HepG2 (cell line): ENCODE data around the gene TSTD1. TPM values are rescaled to one million over a fixed set of nuclear protein-coding genes. Genes with fewer than 3 reads are reported as not detected.

Experiments
- FOXA3 ChIP-seq: IDR thresholded peaks from 2 replicates; pipeline ENCODE4 v1.6.1; 2016; ENCODE audit warnings: missing genetic modification reagents, missing compliant biosample characterization
- HNF4A ChIP-seq: sonication (generic); formaldehyde crosslinking; IDR thresholded peaks from 2 replicates; pipeline ENCODE4 v1.4.0; 2020; ENCODE audit warnings: missing genetic modification reagents
- HNRNPUL1 ChIP-seq: fragments of 200-400 bp; formaldehyde crosslinking; IDR thresholded peaks from 2 replicates; pipeline ENCODE4 v1.6.1; 2017; ENCODE audit warnings: low read depth, mild to moderate bottlenecking, low read length, moderate library complexity
- IRF9 ChIP-seq: sonication (generic); formaldehyde crosslinking; IDR thresholded peaks from 2 replicates; pipeline ENCODE4 v1.8.0; 2022; ENCODE audit warnings: missing genetic modification reagents, mild to moderate bottlenecking, borderline replicate concordance
- MXD3 ChIP-seq: IDR thresholded peaks from 2 replicates; pipeline ENCODE4 v1.6.1; 2016; ENCODE audit warnings: mild to moderate bottlenecking, missing biosample characterization, missing genetic modification reagents
- NFAT5 ChIP-seq: sonication (generic); formaldehyde crosslinking; IDR thresholded peaks from 2 replicates; pipeline ENCODE4 v1.4.0; 2020; ENCODE audit warnings: missing genetic modification reagents
- PREB ChIP-seq: sonication (generic); formaldehyde crosslinking; IDR thresholded peaks from 2 replicates; pipeline ENCODE4 v1.4.0; 2020; ENCODE audit warnings: missing genetic modification reagents
- REST ChIP-seq, 2 experiments: IDR thresholded peaks; 2 replicates each; pipeline ENCODE4 v1.6.1; 2011 to 2012; ENCODE audit warnings: low read length in 2 of 2, borderline replicate concordance in 1 of 2, low read depth in 1 of 2, mild to moderate bottlenecking in 1 of 2, moderate library complexity in 1 of 2
- STAT5B ChIP-seq: sonication (generic); formaldehyde crosslinking; IDR thresholded peaks from 2 replicates; pipeline ENCODE4 v1.4.0; 2020; ENCODE audit warnings: missing genetic modification reagents
- ZNF256 ChIP-seq: sonication (generic); formaldehyde crosslinking; conservative IDR thresholded peaks from 2 replicates; pipeline ENCODE4 v1.4.0; 2020; ENCODE audit warnings: missing genetic modification reagents
- ZSCAN29 ChIP-seq: sonication (generic); formaldehyde crosslinking; conservative IDR thresholded peaks from 2 replicates; pipeline ENCODE4 v1.4.0; 2020; ENCODE audit warnings: mild to moderate bottlenecking, missing genetic modification reagents
- polyA plus RNA-seq, 8 experiments: library from polyadenylated mRNA; depleted of rRNA in 3 of 8; stranded (reverse) in 7 of 8; unstranded in 1 of 8; fragments of >200 nt; fragmentation: Illumina TruSeq in 4 of 8; extraction: Trizol in 4 of 8; gene quantifications; 2 replicates each; pipeline versions ENCODE4 v1.2.1 to v1.2.3, GENCODE V29; 2011 to 2016; ENCODE audit warnings: low read depth in 4 of 8, missing spikeins in 1 of 8, mixed read lengths in 1 of 8; ENCODE audit not compliant: insufficient read depth in 1 of 8
- total RNA-seq, 5 experiments: library from RNA; depleted of rRNA; stranded (reverse); fragments of >200 nt; fragmentation: Illumina TruSeq; extraction: Trizol; gene quantifications; 2 replicates each; pipeline ENCODE4 v1.2.3, GENCODE V29; 2016; ENCODE audit warnings: low read depth in 1 of 5

The TSTD1 gene
- total and polyA plus RNA-seq, 2 of the 13 experiments (the other 11 are each of a cell fraction or from before 2014, with no cell fraction given) = 0.15 to 0.31 TPM

- TF ChIP-seq PREB (CRISPR knock-in tag) (no peak), REST (IDR thresholded peaks at IDR 0.05; ENCODE audit: borderline replicate concordance in 1 of 2, low read depth in 1 of 2, low read length in 2 of 2) (no peak), STAT5B (no peak), IRF9 (CRISPR knock-in tag) (no peak), MXD3 (CRISPR knock-in tag) (0 out of 2 replicates have a peak, but pooled peaks have one; percentile 4), ZNF256 (CRISPR knock-in tag) (no peak), HNF4A (CRISPR knock-in tag) (no peak), HNRNPUL1 (no peak), FOXA3 (0 out of 2 replicates have a peak, but pooled peaks have one; percentile 14), ZSCAN29 (CRISPR knock-in tag) (0 out of 2 replicates have a peak, but pooled peaks have one; percentile 18), NFAT5 (CRISPR knock-in tag) (no peak)
Observed at GRCh38 chr1:161019751-161020495, 18.8 kb downstream of the TSTD1 start (continued).
